CD14-positive monocyte (primary cell): ENCODE results near the gene RNF227. TPM values are rescaled to one million over a fixed set of nuclear protein-coding genes. Genes with fewer than 3 reads are reported as not detected.
A peak's percentile ranks its signal among the peaks of the same experiment; 100 is the strongest.

Experiments
- DNase-seq, 3 donors: peaks; one replicate each; pipeline ENCODE4 v3.0.0-alpha.2; 2011 to 2022
- H2AFZ ChIP-seq: 2 replicates; pipeline ENCODE4 v1.6.0; 2012; ENCODE audit warnings: mild to moderate bottlenecking, low read depth, low read length, inconsistent platforms; ENCODE audit not compliant: insufficient read depth, poor library complexity, severe bottlenecking
- H3K27ac ChIP-seq, 2 donors: 1 replicate in 1 of 2; 2 replicates in 1 of 2; pipeline ENCODE4 v1.5.1; 2012 to 2013; ENCODE audit warnings: low read length in 2 of 2, control low read depth in 1 of 2, inconsistent platforms in 1 of 2, low read depth in 1 of 2, mild to moderate bottlenecking in 1 of 2
- H3K27me3 ChIP-seq, 2 donors: one replicate each; pipeline versions ENCODE4 v1.6.0 to v1.6.1; 2011 to 2013; ENCODE audit warnings: low read length in 2 of 2; ENCODE audit not compliant: control insufficient read depth in 2 of 2, insufficient read depth in 2 of 2
- H3K36me3 ChIP-seq, 2 donors: replicated peaks in 1 of 2; 1 replicate in 1 of 2; 2 replicates in 1 of 2; pipeline versions ENCODE4 v1.5.1 to v1.6.1; 2012 to 2013; ENCODE audit warnings: low read length in 2 of 2, control low read depth in 1 of 2, inconsistent platforms in 1 of 2, mild to moderate bottlenecking in 1 of 2; ENCODE audit not compliant: insufficient read depth in 2 of 2, control insufficient read depth in 1 of 2
- H3K4me1 ChIP-seq, 2 donors: 1 replicate in 1 of 2; 2 replicates in 1 of 2; pipeline versions ENCODE4 v1.5.1 to v1.6.1; 2012 to 2013; ENCODE audit warnings: low read length in 2 of 2, control low read depth in 1 of 2, inconsistent platforms in 1 of 2, mild to moderate bottlenecking in 1 of 2, moderate library complexity in 1 of 2; ENCODE audit not compliant: insufficient read depth in 2 of 2, control insufficient read depth in 1 of 2
- H3K4me2 ChIP-seq: replicated peaks from 2 replicates; pipeline ENCODE3; 2012; ENCODE audit warnings: low read length, moderate library complexity, mild to moderate bottlenecking; ENCODE audit not compliant: poor library complexity, severe bottlenecking; ENCODE audit errors: extremely low read depth
- H3K4me3 ChIP-seq, 3 experiments: fragments of 200-600 bp in 1 of 3; sonication (generic) in 1 of 3; replicated peaks in 1 of 3; 1 replicate in 2 of 3; 2 replicates in 1 of 3; pipeline ENCODE4 v1.5.1; 2011 to 2013; ENCODE audit warnings: low read length in 3 of 3, mild to moderate bottlenecking in 3 of 3, control low read depth in 2 of 3, low read depth in 2 of 3, inconsistent platforms in 1 of 3, moderate library complexity in 1 of 3
- H3K79me2 ChIP-seq: 2 replicates; pipeline ENCODE4 v1.6.0; 2012; ENCODE audit warnings: mild to moderate bottlenecking, control low read depth, inconsistent platforms, low read length, moderate library complexity; ENCODE audit not compliant: insufficient read depth
- H3K9ac ChIP-seq: 2 replicates; pipeline ENCODE4 v1.6.0; 2017; ENCODE audit warnings: low read length, mild to moderate bottlenecking; ENCODE audit not compliant: insufficient read depth, poor library complexity, severe bottlenecking
- H3K9me3 ChIP-seq, 2 donors: replicated peaks in 1 of 2; 1 replicate in 1 of 2; 2 replicates in 1 of 2; pipeline versions ENCODE4 v1.5.1 to v1.6.1; 2012 to 2013; ENCODE audit warnings: low read length in 2 of 2, control low read depth in 1 of 2; ENCODE audit not compliant: control insufficient read depth in 1 of 2, insufficient read depth in 1 of 2
- H4K20me1 ChIP-seq: 2 replicates; pipeline ENCODE4 v1.6.0; 2012; ENCODE audit warnings: mild to moderate bottlenecking, low read length, control low read depth, moderate library complexity; ENCODE audit not compliant: insufficient read depth
- H3K27ac Mint-ChIP-seq, 7 donors: one replicate each; pipeline ENCODE4 v1.8.0; 2020; ENCODE audit warnings: mild to moderate bottlenecking in 7 of 7, mixed read lengths in 7 of 7, moderate library complexity in 6 of 7, inconsistent platforms in 2 of 7
- H3K27me3 Mint-ChIP-seq, 3 donors: one replicate each; pipeline ENCODE4 v1.8.0; 2021 to 2022; ENCODE audit warnings: low read depth in 3 of 3, mild to moderate bottlenecking in 3 of 3, mixed read lengths in 3 of 3, moderate library complexity in 3 of 3, inconsistent platforms in 1 of 3
- H3K36me3 Mint-ChIP-seq, 2 donors: one replicate each; pipeline ENCODE4 v1.8.0; 2020; ENCODE audit warnings: mixed read lengths in 2 of 2, inconsistent platforms in 1 of 2, mild to moderate bottlenecking in 1 of 2
- H3K4me1 Mint-ChIP-seq: one replicate; pipeline ENCODE4 v1.8.0; 2020; ENCODE audit warnings: mild to moderate bottlenecking, mixed read lengths
- H3K4me3 Mint-ChIP-seq, 2 donors: one replicate each; pipeline ENCODE4 v1.8.0; 2020; ENCODE audit warnings: mild to moderate bottlenecking in 2 of 2, mixed read lengths in 2 of 2, moderate library complexity in 1 of 2
- H3K9me3 Mint-ChIP-seq, 7 donors: one replicate each; pipeline ENCODE4 v1.8.0; 2020 to 2022; ENCODE audit warnings: mixed read lengths in 7 of 7, mild to moderate bottlenecking in 6 of 7, moderate library complexity in 6 of 7, inconsistent platforms in 2 of 7
- WGBS: methylation state at CpG from one replicate; pipeline ENCODE4 v1.1.5; 2013; ENCODE audit warnings: missing lambda C conversion rate; ENCODE audit not compliant: insufficient coverage; 5-methylcytosine and 5-hydroxymethylcytosine counted together
- intact Hi-C, 2 donors: fragments of 100-400 bp; cut with micrococcal nuclease; formaldehyde crosslinking; loops; one replicate each; pipeline versions ENCODE4 v1.15.0 to v1.15.1; 2023
- polyA plus RNA-seq, 3 donors: library from polyadenylated mRNA; depleted of rRNA in 1 of 3; unstranded in 2 of 3; stranded (reverse) in 1 of 3; fragments of 300-500 nt in 2 of 3; fragments of >200 nt in 1 of 3; fragmentation: Illumina TruSeq in 2 of 3; gene quantifications; 1 replicate in 2 of 3; 2 replicates in 1 of 3; pipeline ENCODE4 v1.2.3, GENCODE V29; 2012 to 2021
- TF ChIP-seq, protein P1 (sequence below): fragments of 200-600 bp; IDR thresholded peaks from one replicate; pipeline ENCODE4 v1.8.0; 2022; ENCODE audit warnings: antibody characterized with exemption, mild to moderate bottlenecking

The RNF227 gene
- polyA plus RNA-seq, 3 donors = 0.59 to 6.7 (median 1.3) TPM

GRCh38 chr17:7889166-7889955, 26.7 kb downstream of the RNF227 start:
- peak overlapping the region; percentile 25 for H3K9ac ChIP-seq
- peak overlapping the region; percentile 24 for H2AFZ ChIP-seq
- H4K20me1 ChIP-seq = peaks cover 13% of the 10 kb centered on the region
- H3K4me2 ChIP-seq = peak overlapping the region; percentile 99
- Mint-ChIP-seq H3K27me3 (peaks cover 0 to 1% (median 1%) of the 10 kb centered on the region in 3 donors), H3K9me3 (no peaks in the 10 kb centered on the region), H3K4me3 (no peak overlapping the region), H3K27ac (peak overlapping the region in 4 of 7 donors; percentile 37 to 92 (median 78)), H3K36me3 (peaks cover 33 to 41% of the 10 kb centered on the region in 2 donors), H3K4me1 (peaks cover 8% of the 10 kb centered on the region)
- peaks cover 81% of the 10 kb centered on the region for H3K79me2 ChIP-seq
- WGBS = 34% methylated on average over 4 of the region's 11 CpGs
- intact Hi-C loops = no loop called here
- H3K27me3 ChIP-seq = no peaks in the 10 kb centered on the region
- H3K27ac ChIP-seq = peak overlapping the region; percentile 17 to 82
- peak; percentile 84 to 92 (median 88) for DNase-seq
- peak overlapping the region in 1 of 3 experiments; percentile 98 for H3K4me3 ChIP-seq
- H3K4me1 ChIP-seq = peaks cover 53 to 59% of the 10 kb centered on the region in 2 donors
- H3K9me3 ChIP-seq = no peaks in the 10 kb centered on the region
- TF ChIP-seq, protein P1, sequence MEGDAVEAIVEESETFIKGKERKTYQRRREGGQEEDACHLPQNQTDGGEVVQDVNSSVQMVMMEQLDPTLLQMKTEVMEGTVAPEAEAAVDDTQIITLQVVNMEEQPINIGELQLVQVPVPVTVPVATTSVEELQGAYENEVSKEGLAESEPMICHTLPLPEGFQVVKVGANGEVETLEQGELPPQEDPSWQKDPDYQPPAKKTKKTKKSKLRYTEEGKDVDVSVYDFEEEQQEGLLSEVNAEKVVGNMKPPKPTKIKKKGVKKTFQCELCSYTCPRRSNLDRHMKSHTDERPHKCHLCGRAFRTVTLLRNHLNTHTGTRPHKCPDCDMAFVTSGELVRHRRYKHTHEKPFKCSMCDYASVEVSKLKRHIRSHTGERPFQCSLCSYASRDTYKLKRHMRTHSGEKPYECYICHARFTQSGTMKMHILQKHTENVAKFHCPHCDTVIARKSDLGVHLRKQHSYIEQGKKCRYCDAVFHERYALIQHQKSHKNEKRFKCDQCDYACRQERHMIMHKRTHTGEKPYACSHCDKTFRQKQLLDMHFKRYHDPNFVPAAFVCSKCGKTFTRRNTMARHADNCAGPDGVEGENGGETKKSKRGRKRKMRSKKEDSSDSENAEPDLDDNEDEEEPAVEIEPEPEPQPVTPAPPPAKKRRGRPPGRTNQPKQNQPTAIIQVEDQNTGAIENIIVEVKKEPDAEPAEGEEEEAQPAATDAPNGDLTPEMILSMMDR = peak; percentile 41
- peaks cover 24 to 41% of the 10 kb centered on the region in 2 donors for H3K36me3 ChIP-seq

- H3K4me1 Mint-ChIP-seq = peaks cover 13% of the 10 kb centered on the region
- peak within 1 kb of the TSS in 3 of 7 donors; percentile 68 to 92 (median 87) for H3K27ac Mint-ChIP-seq
- peaks cover 58 to 65% of the 10 kb centered on the region in 2 donors for H3K4me1 ChIP-seq
- H3K27me3 ChIP-seq = no peaks in the 10 kb centered on the region
- intact Hi-C loops = no loop called here
- peaks cover 13% of the 10 kb centered on the region for H4K20me1 ChIP-seq
- peaks cover 14 to 30% of the 10 kb centered on the region in 2 donors for H3K36me3 ChIP-seq
- peak within 1 kb of the TSS; percentile 73 for H3K9ac ChIP-seq
- TF ChIP-seq, protein P1 = no peak
- H3K27ac ChIP-seq = peak within 1 kb of the TSS; percentile 79 to 82
- peaks cover 84% of the 10 kb centered on the region for H3K79me2 ChIP-seq
- peak within 1 kb of the TSS; percentile 99 for H3K4me2 ChIP-seq
- H3K9me3 ChIP-seq = no peaks in the 10 kb centered on the region
- H3K36me3 Mint-ChIP-seq = peaks cover 23 to 31% of the 10 kb centered on the region in 2 donors
- H3K4me3 ChIP-seq = peak within 1 kb of the TSS; percentile 48 to 98 (median 89)
- no peak for DNase-seq
- peaks cover 0 to 1% (median 1%) of the 10 kb centered on the region in 3 donors for H3K27me3 Mint-ChIP-seq
- no peaks in the 10 kb centered on the region for H3K9me3 Mint-ChIP-seq
- WGBS = 59% methylated on average over 14 of the region's 18 CpGs
- no peak within 1 kb of the TSS for H3K4me3 Mint-ChIP-seq
- peak within 1 kb of the TSS; percentile 97 for H2AFZ ChIP-seq
These were observed 27.7 kb downstream of the RNF227 start, which contains the start of gene CHD3 for GRCh38 chr17:7888184-7888920. TSS of gene CHD3 (plus strand) at chr17:7888789. CDS start at chr17:7889001, 212 bp downstream.
